ENCODE data around the gene AHCYL1. TPM values are rescaled to one million over a fixed set of nuclear protein-coding genes. Genes with fewer than 3 reads are reported as not detected.

Gene AHCYL1
- total and polyA plus RNA-seq, 2 experiments from 2014 or later, result 47.6 to 72.6 TPM

GRCh38 chr1:110065841-110066240 lies 81.3 kb downstream of the AHCYL1 start:
- H2AFZ ChIP-seq, result no peak overlapping the region
- H3K4me2 ChIP-seq (ENCODE audit: unreplicated experiment), result no peak overlapping the region
- peaks cover 31% of the 10 kb centered on the region for H3K27me3 ChIP-seq (replicated peaks; ENCODE audit: insufficient read depth)
- H3K9me2 ChIP-seq (ENCODE audit: insufficient read depth), result no peaks in the 10 kb centered on the region
- no peak overlapping the region for H3K27ac ChIP-seq
- no peak overlapping the region for H3K9ac ChIP-seq
- H4K20me1 ChIP-seq (ENCODE audit: insufficient read depth), result no peaks in the 10 kb centered on the region
- DNase-seq, result peak; percentile 40
- no peak overlapping the region for H3K4me3 ChIP-seq
- no peaks in the 10 kb centered on the region for H3F3A ChIP-seq (ENCODE audit: insufficient read depth)
- no peaks in the 10 kb centered on the region; the same call in 1 of the 2 replicates for H3K4me1 ChIP-seq (ENCODE audit: insufficient read depth)
- in situ Hi-C loops (cut with MboI), result no loop called here
- H3K36me3 ChIP-seq (ENCODE audit: low read depth), result no peaks in the 10 kb centered on the region
- H3K79me2 ChIP-seq (ENCODE audit: insufficient read depth), result no peaks in the 10 kb centered on the region
- H3K9me3 ChIP-seq (ENCODE audit: low read depth), result no peaks in the 10 kb centered on the region
- TF ChIP-seq EZH2phosphoT487 (IDR thresholded peaks at IDR 0.05; ENCODE audit: insufficient read depth, low read depth), result no peak
- TF ChIP-seq EZH2 (IDR thresholded peaks at IDR 0.05; ENCODE audit: insufficient read depth, poor library complexity, severe bottlenecking), result no peak
- 81 to 85% methylated on average over 5 of the region's 5 CpGs for WGBS, 2 experiments (ENCODE audit: low coverage in 1 of 2, low lambda C conversion rate in 2 of 2, missing lambda C conversion rate in 2 of 2)

- H2AFZ ChIP-seq, result no peak overlapping the region
- H3K27me3 ChIP-seq (replicated peaks; ENCODE audit: insufficient read depth), result peaks cover 47% of the 10 kb centered on the region
- H3K36me3 ChIP-seq (ENCODE audit: low read depth), result no peaks in the 10 kb centered on the region
Measured at GRCh38 chr1:110067479-110067892, 82.9 kb downstream of the AHCYL1 start.

GRCh38 chr1:110067893-110068645 lies 83.5 kb downstream of the AHCYL1 start:
- peaks cover 50% of the 10 kb centered on the region for H3K27me3 ChIP-seq (replicated peaks; ENCODE audit: insufficient read depth)
- H3K9me2 ChIP-seq (ENCODE audit: insufficient read depth), result no peaks in the 10 kb centered on the region
- DNase-seq, result no peak
- no peaks in the 10 kb centered on the region for H3K36me3 ChIP-seq (ENCODE audit: low read depth)
- H4K20me1 ChIP-seq (ENCODE audit: insufficient read depth), result no peaks in the 10 kb centered on the region
- H3K27ac ChIP-seq, result no peak overlapping the region
- no peak overlapping the region for H3K4me3 ChIP-seq
- H2AFZ ChIP-seq, result no peak overlapping the region
- no peak overlapping the region for H3K9ac ChIP-seq
- H3K9me3 ChIP-seq (ENCODE audit: low read depth), result no peaks in the 10 kb centered on the region
- H3K4me1 ChIP-seq (ENCODE audit: insufficient read depth), result no peaks in the 10 kb centered on the region
- in situ Hi-C loops (cut with MboI), result no loop called here
- 39 to 42% methylated on average over 50 to 54 of the region's 68 CpGs for WGBS, 2 experiments (ENCODE audit: low coverage in 1 of 2, low lambda C conversion rate in 2 of 2, missing lambda C conversion rate in 2 of 2)
- no peak overlapping the region for H3K4me2 ChIP-seq (ENCODE audit: unreplicated experiment)
- TF ChIP-seq EZH2phosphoT487 (IDR thresholded peaks at IDR 0.05; ENCODE audit: insufficient read depth, low read depth) (no peak), EZH2 (IDR thresholded peaks at IDR 0.05; ENCODE audit: insufficient read depth, poor library complexity, severe bottlenecking) (no peak)
- H3K79me2 ChIP-seq (ENCODE audit: insufficient read depth), result no peaks in the 10 kb centered on the region
- no peaks in the 10 kb centered on the region for H3F3A ChIP-seq (ENCODE audit: insufficient read depth)

More at GRCh38 chr1:110067479-110067892, 82.9 kb downstream of the AHCYL1 start:
- no peaks in the 10 kb centered on the region for H3K9me2 ChIP-seq (ENCODE audit: insufficient read depth)
- 83 to 89% methylated on average over 16 to 22 of the region's 23 CpGs for WGBS, 2 experiments (ENCODE audit: low coverage in 1 of 2, low lambda C conversion rate in 2 of 2, missing lambda C conversion rate in 2 of 2)
- H3K79me2 ChIP-seq (ENCODE audit: insufficient read depth), result no peaks in the 10 kb centered on the region
- H3K27ac ChIP-seq, result no peak overlapping the region
- no peaks in the 10 kb centered on the region for H3K4me1 ChIP-seq (ENCODE audit: insufficient read depth)
- TF ChIP-seq EZH2phosphoT487 (IDR thresholded peaks at IDR 0.05; ENCODE audit: insufficient read depth, low read depth) (no peak), EZH2 (IDR thresholded peaks at IDR 0.05; ENCODE audit: insufficient read depth, poor library complexity, severe bottlenecking) (no peak)
- no peak overlapping the region for H3K4me3 ChIP-seq
- DNase-seq, result no peak
- no peak overlapping the region for H3K9ac ChIP-seq
- H3K9me3 ChIP-seq (ENCODE audit: low read depth), result no peaks in the 10 kb centered on the region
- H3K4me2 ChIP-seq (ENCODE audit: unreplicated experiment), result no peak overlapping the region
- no peaks in the 10 kb centered on the region for H4K20me1 ChIP-seq (ENCODE audit: insufficient read depth)
- in situ Hi-C loops (cut with MboI), result no loop called here
- H3F3A ChIP-seq (ENCODE audit: insufficient read depth), result no peaks in the 10 kb centered on the region

GRCh38 chr1:110068646-110069403 lies 84.3 kb downstream of the AHCYL1 start:
- Histone ChIP-seq H3K4me3 (no peak overlapping the region), H3K27ac (no peak overlapping the region), H2AFZ (no peak overlapping the region), H3K9me2 (ENCODE audit: insufficient read depth) (no peaks in the 10 kb centered on the region), H3K27me3 (replicated peaks; ENCODE audit: insufficient read depth) (peaks cover 50% of the 10 kb centered on the region), H3K79me2 (ENCODE audit: insufficient read depth) (no peaks in the 10 kb centered on the region), H3K4me2 (ENCODE audit: unreplicated experiment) (no peak overlapping the region), H3K9me3 (ENCODE audit: low read depth) (no peaks in the 10 kb centered on the region), H3K4me1 (ENCODE audit: insufficient read depth) (no peaks in the 10 kb centered on the region), H3K9ac (no peak overlapping the region), H3F3A (ENCODE audit: insufficient read depth) (no peaks in the 10 kb centered on the region), H4K20me1 (ENCODE audit: insufficient read depth) (no peaks in the 10 kb centered on the region), H3K36me3 (ENCODE audit: low read depth) (no peaks in the 10 kb centered on the region)
- DNase-seq, result no peak
- WGBS, 2 experiments (ENCODE audit: low coverage in 1 of 2, low lambda C conversion rate in 2 of 2, missing lambda C conversion rate in 2 of 2), result 29 to 34% methylated on average over 53 to 68 of the region's 68 CpGs
- in situ Hi-C loops (cut with MboI), result no loop called here
- TF ChIP-seq EZH2 (IDR thresholded peaks at IDR 0.05; ENCODE audit: insufficient read depth, poor library complexity, severe bottlenecking) (peak; percentile 93), EZH2phosphoT487 (IDR thresholded peaks at IDR 0.05; ENCODE audit: insufficient read depth, low read depth) (peak; percentile 68; the same call in 1 of the 2 replicates)
